ENCODE measurements around the gene DMAC2. TPM values are rescaled to one million over a fixed set of nuclear protein-coding genes. Genes with fewer than 3 reads are reported as not detected.

Gene DMAC2
- total and polyA plus RNA-seq, 2 donors from 2014 or later: 43.9 to 73.9 TPM

DNA sequence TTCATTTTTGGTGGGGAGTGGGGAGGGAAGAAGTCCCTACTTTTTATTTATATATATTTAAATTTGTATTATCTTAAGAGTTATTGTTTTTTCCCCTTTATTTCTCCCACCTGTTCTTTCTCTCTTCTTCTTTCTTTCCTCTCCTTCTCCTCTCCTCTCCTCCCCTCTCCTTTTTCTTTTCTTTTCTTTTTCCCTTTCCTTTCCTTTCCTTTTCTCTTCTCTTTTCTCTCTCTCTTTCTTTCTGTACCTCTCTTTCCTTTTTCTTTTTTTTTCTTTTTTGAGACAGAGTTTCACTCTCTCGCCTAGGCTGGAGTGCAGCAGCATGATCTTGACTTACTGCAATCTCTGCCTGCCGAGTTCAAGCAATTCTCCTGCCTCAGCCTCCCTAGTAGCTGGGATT, 40.2 kb downstream of the DMAC2 start:
- Histone ChIP-seq H3K4me1 (ENCODE audit: control insufficient read depth in 2 of 3, insufficient read depth in 2 of 3, low read depth in 1 of 3, low read length in 3 of 3) (peaks cover 0 to 25% (median 7%) of the 10 kb centered on the region in 3 donors), H3K27me3 (ENCODE audit: control insufficient read depth, insufficient read depth, low read length) (no peaks in the 10 kb centered on the region), H3K9ac (ENCODE audit: low read length in 3 of 3) (no peak overlapping the region), H3K27ac (ENCODE audit: low read depth in 2 of 2, low read length in 2 of 2) (no peak overlapping the region), H3K36me3 (ENCODE audit: control insufficient read depth in 2 of 3, insufficient read depth in 3 of 3, low read length in 3 of 3) (peaks cover 0 to 3% (median 0%) of the 10 kb centered on the region in 3 donors), H3K4me3 (ENCODE audit: low read length in 3 of 3) (no peak overlapping the region), H3K9me3 (ENCODE audit: control insufficient read depth in 2 of 3, insufficient read depth in 1 of 3, low read length in 3 of 3) (no peaks in the 10 kb centered on the region)
- intact Hi-C loops (cut with DNase I): no loop called here
- TF ChIP-seq, protein P1, sequence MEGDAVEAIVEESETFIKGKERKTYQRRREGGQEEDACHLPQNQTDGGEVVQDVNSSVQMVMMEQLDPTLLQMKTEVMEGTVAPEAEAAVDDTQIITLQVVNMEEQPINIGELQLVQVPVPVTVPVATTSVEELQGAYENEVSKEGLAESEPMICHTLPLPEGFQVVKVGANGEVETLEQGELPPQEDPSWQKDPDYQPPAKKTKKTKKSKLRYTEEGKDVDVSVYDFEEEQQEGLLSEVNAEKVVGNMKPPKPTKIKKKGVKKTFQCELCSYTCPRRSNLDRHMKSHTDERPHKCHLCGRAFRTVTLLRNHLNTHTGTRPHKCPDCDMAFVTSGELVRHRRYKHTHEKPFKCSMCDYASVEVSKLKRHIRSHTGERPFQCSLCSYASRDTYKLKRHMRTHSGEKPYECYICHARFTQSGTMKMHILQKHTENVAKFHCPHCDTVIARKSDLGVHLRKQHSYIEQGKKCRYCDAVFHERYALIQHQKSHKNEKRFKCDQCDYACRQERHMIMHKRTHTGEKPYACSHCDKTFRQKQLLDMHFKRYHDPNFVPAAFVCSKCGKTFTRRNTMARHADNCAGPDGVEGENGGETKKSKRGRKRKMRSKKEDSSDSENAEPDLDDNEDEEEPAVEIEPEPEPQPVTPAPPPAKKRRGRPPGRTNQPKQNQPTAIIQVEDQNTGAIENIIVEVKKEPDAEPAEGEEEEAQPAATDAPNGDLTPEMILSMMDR (IDR thresholded peaks at IDR 0.05; ENCODE audit: borderline replicate concordance, extremely low read depth, insufficient read depth): no peak
- DNase-seq (no peak), FAIRE-seq (no peak)

DNA sequence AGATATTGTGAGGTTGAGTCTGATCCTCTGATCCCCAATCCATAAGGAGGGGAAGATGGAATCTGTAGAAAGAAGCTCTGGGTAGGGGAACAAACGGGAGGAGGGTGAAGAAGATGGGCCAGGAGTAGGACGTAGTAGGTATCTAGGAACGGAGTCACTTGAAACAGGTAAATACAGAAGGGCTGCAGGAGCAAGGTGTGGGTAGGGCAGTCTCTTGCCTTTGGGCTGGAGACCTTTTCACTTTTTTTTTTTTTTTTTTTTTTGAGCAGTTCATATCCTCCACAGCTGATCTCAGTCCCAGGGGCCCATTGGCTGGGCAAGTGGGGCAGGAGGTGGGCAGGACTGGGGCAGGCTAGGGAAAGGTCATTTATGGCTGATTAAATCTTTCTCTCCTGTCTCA, 40.6 kb downstream of the DMAC2 start:
- Histone ChIP-seq H3K27me3 (ENCODE audit: control insufficient read depth, insufficient read depth, low read length) (no peaks in the 10 kb centered on the region), H3K36me3 (ENCODE audit: control insufficient read depth in 2 of 3, insufficient read depth in 3 of 3, low read length in 3 of 3) (peaks cover 0 to 3% (median 0%) of the 10 kb centered on the region in 3 donors), H3K9me3 (ENCODE audit: control insufficient read depth in 2 of 3, insufficient read depth in 1 of 3, low read length in 3 of 3) (no peaks in the 10 kb centered on the region), H3K9ac (ENCODE audit: low read length in 3 of 3) (peak overlapping the region in 1 of 3 donors; percentile 22), H3K4me3 (ENCODE audit: low read length in 3 of 3) (peak overlapping the region in 1 of 3 donors; percentile 100), H3K4me1 (ENCODE audit: control insufficient read depth in 2 of 3, insufficient read depth in 2 of 3, low read depth in 1 of 3, low read length in 3 of 3) (peaks cover 0 to 25% (median 7%) of the 10 kb centered on the region in 3 donors), H3K27ac (ENCODE audit: low read depth in 2 of 2, low read length in 2 of 2) (no peak overlapping the region)
- TF ChIP-seq, protein P1 (IDR thresholded peaks at IDR 0.05; ENCODE audit: borderline replicate concordance, extremely low read depth, insufficient read depth): no peak
- FAIRE-seq: no peak
- no peak for DNase-seq
- intact Hi-C loops (cut with DNase I): no loop called here

GRCh38 chr19:41398598-41398997, 41.1 kb downstream of the DMAC2 start:
- Histone ChIP-seq H3K9ac (ENCODE audit: low read length in 3 of 3) (peak overlapping the region; percentile 92 to 94 (median 93)), H3K4me3 (ENCODE audit: low read length in 3 of 3) (peak overlapping the region; percentile 92 to 100 (median 95)), H3K36me3 (ENCODE audit: control insufficient read depth in 2 of 3, insufficient read depth in 3 of 3, low read length in 3 of 3) (peaks cover 0 to 3% (median 0%) of the 10 kb centered on the region in 3 donors), H3K9me3 (ENCODE audit: control insufficient read depth in 2 of 3, insufficient read depth in 1 of 3, low read length in 3 of 3) (no peaks in the 10 kb centered on the region), H3K27me3 (ENCODE audit: control insufficient read depth, insufficient read depth, low read length) (no peaks in the 10 kb centered on the region), H3K4me1 (ENCODE audit: control insufficient read depth in 2 of 3, insufficient read depth in 2 of 3, low read depth in 1 of 3, low read length in 3 of 3) (peaks cover 0 to 24% (median 7%) of the 10 kb centered on the region in 3 donors), H3K27ac (ENCODE audit: low read depth in 2 of 2, low read length in 2 of 2) (no peak overlapping the region)
- FAIRE-seq (no peak), DNase-seq (no peak)
- TF ChIP-seq, protein P1 (IDR thresholded peaks at IDR 0.05; ENCODE audit: borderline replicate concordance, extremely low read depth, insufficient read depth): no peak
- intact Hi-C loops (cut with DNase I): no loop called here

GRCh38 chr19:41398050-41398418, 41.7 kb downstream of the DMAC2 start:
- H3K27ac ChIP-seq (ENCODE audit: low read depth in 2 of 2, low read length in 2 of 2): peak overlapping the region in 1 of 2 donors; percentile 91
- TF ChIP-seq, protein P1 (IDR thresholded peaks at IDR 0.05; ENCODE audit: borderline replicate concordance, extremely low read depth, insufficient read depth): no peak
- intact Hi-C loops (cut with DNase I): no loop called here
- H3K4me3 ChIP-seq (ENCODE audit: low read length in 3 of 3): peak overlapping the region; percentile 92 to 100 (median 95)
- DNase-seq: no peak
- peaks cover 0 to 19% (median 7%) of the 10 kb centered on the region in 3 donors for H3K4me1 ChIP-seq (ENCODE audit: control insufficient read depth in 2 of 3, insufficient read depth in 2 of 3, low read depth in 1 of 3, low read length in 3 of 3)
- H3K36me3 ChIP-seq (ENCODE audit: control insufficient read depth in 2 of 3, insufficient read depth in 3 of 3, low read length in 3 of 3): peaks cover 0 to 3% (median 0%) of the 10 kb centered on the region in 3 donors
- no peaks in the 10 kb centered on the region for H3K27me3 ChIP-seq (ENCODE audit: control insufficient read depth, insufficient read depth, low read length)
- H3K9ac ChIP-seq (ENCODE audit: low read length in 3 of 3): peak overlapping the region; percentile 92 to 94 (median 93)
- no peak for FAIRE-seq
- H3K9me3 ChIP-seq (ENCODE audit: control insufficient read depth in 2 of 3, insufficient read depth in 1 of 3, low read length in 3 of 3): no peaks in the 10 kb centered on the region

Measured in kidney (tissue), 14 donors.